Stimulated activated CD4-positive, alpha-beta T cell treated with anti-CD3 and anti-CD28 coated beads, Interleukin-1b, Interleukin-23, amount 100 ng/mL, for 24 hours (primary cell): ENCODE results near the gene MRRF.
A peak's percentile ranks its signal among the peaks of the same experiment; 100 is the strongest.

ENCODE experiments used
- DNase-seq, 4 experiments: peaks; one replicate each; pipeline ENCODE4 v3.0.0-alpha.2; 2020; ENCODE audit warnings: low read depth in 4 of 4, low spot score in 1 of 4

MRRF gene

GRCh38 chr9:122264360-122265148 is at the start of gene MRRF, which contains the start of gene RBM18:
Gene MRRF, plus strand, starts transcription at chr9:122264882. Its CDS starts 6,010 bp downstream, at chr9:122270892.
Gene RBM18, minus strand, starts transcription at chr9:122264840. Its CDS starts 3,348 bp downstream, at chr9:122261492.
- peak; percentile 72 to 89 (median 78) for DNase-seq

- DNase-seq = no peak
Observed at GRCh38 chr9:122215663-122216062, 49.0 kb upstream of the MRRF start.

- DNase-seq = no peak
Observed at GRCh38 chr9:122216138-122216797, 48.4 kb upstream of the MRRF start.

GRCh38 chr9:122216798-122217418 is 47.8 kb upstream of the MRRF start:
- no peak for DNase-seq

GRCh38 chr9:122217640-122218039 is 47.0 kb upstream of the MRRF start:
- no peak for DNase-seq

GRCh38 chr9:122218071-122218934 is 46.4 kb upstream of the MRRF start:
- no peak for DNase-seq

- DNase-seq = no peak
Observed at GRCh38 chr9:122218935-122219855, 45.5 kb upstream of the MRRF start.

GRCh38 chr9:122219856-122220672 is 44.6 kb upstream of the MRRF start:
- DNase-seq = no peak

- no peak for DNase-seq
Observed at GRCh38 chr9:122220673-122221182, 44.0 kb upstream of the MRRF start.

- DNase-seq = no peak
Observed at GRCh38 chr9:122221183-122221811, 43.4 kb upstream of the MRRF start.

- DNase-seq = no peak
Observed at GRCh38 chr9:122222791-122223190, 41.9 kb upstream of the MRRF start.

- no peak for DNase-seq
Observed at GRCh38 chr9:122223435-122223834, 41.2 kb upstream of the MRRF start.

- no peak for DNase-seq
Observed at GRCh38 chr9:122225312-122226141, 39.2 kb upstream of the MRRF start.

GRCh38 chr9:122226142-122226757 is 38.4 kb upstream of the MRRF start:
- no peak for DNase-seq

- DNase-seq = no peak
Observed at GRCh38 chr9:122226758-122227574, 37.7 kb upstream of the MRRF start.

- DNase-seq = no peak
Observed at GRCh38 chr9:122227575-122227900, 37.1 kb upstream of the MRRF start.
